Activated CD8-positive, alpha-beta memory T cell treated with anti-CD3 and anti-CD28 coated beads for 36 hours (primary cell): Measurements from ENCODE around the gene KRT83. TPM values are rescaled to one million over a fixed set of nuclear protein-coding genes. Genes with fewer than 3 reads are reported as not detected.

ENCODE experiments used
- CTCF ChIA-PET: fragments of 350-600 bp; sonication (Branson Sonifier 250); formaldehyde crosslinking; loops from one replicate; lab custom pipeline; 2021; ENCODE audit warnings: antibody characterized with exemption; lab: Charles Lee
- POLR2A ChIA-PET: fragments of 350-600 bp; sonication (Branson Sonifier 250); formaldehyde crosslinking; loops from one replicate; lab custom pipeline; 2021; ENCODE audit warnings: antibody characterized with exemption; lab: Charles Lee
- total RNA-seq, 2 experiments: library from RNA; stranded (reverse); gene quantifications; one replicate each; pipeline ENCODE4 v1.2.3, GENCODE V29; 2021

KRT83 gene
- not detected for total RNA-seq

- CTCF ChIA-PET: no interaction called here
- POLR2A ChIA-PET: no interaction called here
These were observed at the start of gene KRT83 for GRCh38 chr12:52320784-52321400. Gene KRT83, minus strand, starts transcription at chr12:52321398. Its CDS starts 63 bp downstream, at chr12:52321335.

DNA sequence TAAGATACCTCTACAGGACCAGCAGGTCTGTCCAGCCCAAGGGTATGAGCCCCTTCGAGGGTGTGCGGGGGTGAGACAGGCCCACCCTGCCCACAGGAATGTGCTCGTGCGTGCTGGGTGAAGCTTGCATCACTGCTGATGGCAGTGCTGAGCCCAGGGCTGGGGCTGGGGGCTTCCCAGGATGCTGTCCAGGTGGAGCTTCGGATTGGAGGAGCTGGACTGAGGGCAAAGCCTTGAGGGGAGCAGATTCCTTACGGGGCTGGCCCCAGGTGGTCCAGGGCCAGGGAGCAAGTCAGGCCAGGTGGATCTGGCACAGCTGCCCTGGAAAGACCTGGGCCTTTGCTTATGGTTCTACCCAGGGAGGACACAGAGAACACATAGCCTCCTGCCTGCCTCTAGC, 48.6 kb upstream of the KRT83 start:
- ChIA-PET CTCF (no interaction called here), POLR2A (no interaction called here)

- ChIA-PET CTCF (no interaction called here), POLR2A (no interaction called here)
These were observed 48.0 kb upstream of the KRT83 start for GRCh38 chr12:52369211-52369610.

DNA sequence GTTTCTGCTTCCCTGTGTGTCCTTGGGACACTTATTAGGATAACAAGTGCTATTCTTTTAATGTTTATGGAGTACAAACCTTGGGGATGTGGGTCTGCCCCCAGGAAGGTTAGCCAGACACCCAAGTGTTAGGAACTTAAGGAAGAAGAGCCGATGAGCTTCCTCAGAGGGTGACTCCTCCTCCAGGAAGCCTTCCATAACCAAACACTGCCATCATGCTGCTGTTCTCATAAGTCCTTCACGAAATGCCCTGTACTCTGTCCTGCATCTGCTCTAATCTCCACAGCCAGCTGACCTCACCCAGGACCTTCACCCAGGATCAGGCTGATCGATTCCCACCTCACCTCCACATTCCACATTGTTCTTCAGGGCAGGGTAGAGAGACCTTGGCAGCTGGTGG, 47.3 kb upstream of the KRT83 start:
- POLR2A ChIA-PET: no interaction called here
- CTCF ChIA-PET: no interaction called here

GRCh38 chr12:52367876-52368275, 46.7 kb upstream of the KRT83 start:
- CTCF ChIA-PET: no interaction called here
- POLR2A ChIA-PET: no interaction called here

GRCh38 chr12:52366738-52367485, 45.7 kb upstream of the KRT83 start, which contains the start of gene KRT85:
Gene KRT85, minus strand, starts transcription at chr12:52367481. Its CDS starts 76 bp downstream, at chr12:52367405.
- POLR2A ChIA-PET: no interaction called here
- CTCF ChIA-PET: no interaction called here

DNA sequence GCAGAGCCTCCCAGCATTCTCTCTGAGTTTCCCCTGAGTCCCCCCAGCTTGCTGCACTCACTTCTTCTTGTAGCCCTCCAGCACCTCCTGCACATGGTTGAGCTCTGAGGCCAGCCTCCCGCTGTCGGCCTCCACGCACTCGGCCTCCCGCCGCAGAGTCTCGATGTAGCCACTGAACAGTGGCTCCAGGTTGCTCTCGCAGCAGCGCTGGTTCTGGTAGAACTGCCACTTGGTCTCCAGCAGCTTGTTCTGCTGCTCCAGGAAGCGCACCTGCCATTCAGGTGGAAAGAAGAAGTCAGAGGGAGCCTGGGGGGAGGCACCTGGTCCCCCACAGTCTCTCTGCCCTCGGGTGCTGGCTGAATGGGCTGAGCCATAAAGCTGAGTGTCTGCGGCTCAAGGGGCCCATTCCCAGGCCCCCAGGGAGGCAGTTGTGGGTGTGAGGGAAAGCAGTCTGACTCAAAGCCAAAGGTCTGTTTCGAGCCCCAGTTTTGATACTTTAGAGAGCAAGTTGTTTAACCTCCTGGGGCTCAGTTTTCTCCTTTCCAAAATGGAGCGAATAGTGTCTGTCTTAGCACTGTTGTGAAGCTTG, 43.8 kb upstream of the KRT83 start:
- POLR2A ChIA-PET: no interaction called here
- CTCF ChIA-PET: interaction anchor here (0.6 to 1.8 kb wide), 2 partner anchors 109 to 515 kb away, joined by 3 to 6 read pairs; no protein-coding TSS in a partner anchor

GRCh38 chr12:52364061-52364460, 42.9 kb upstream of the KRT83 start:
- ChIA-PET POLR2A (no interaction called here), CTCF (interaction anchor here (0.6 to 1.8 kb wide), 2 partner anchors 516 to 521 kb away, joined by 3 to 6 read pairs; no protein-coding TSS in a partner anchor)

DNA sequence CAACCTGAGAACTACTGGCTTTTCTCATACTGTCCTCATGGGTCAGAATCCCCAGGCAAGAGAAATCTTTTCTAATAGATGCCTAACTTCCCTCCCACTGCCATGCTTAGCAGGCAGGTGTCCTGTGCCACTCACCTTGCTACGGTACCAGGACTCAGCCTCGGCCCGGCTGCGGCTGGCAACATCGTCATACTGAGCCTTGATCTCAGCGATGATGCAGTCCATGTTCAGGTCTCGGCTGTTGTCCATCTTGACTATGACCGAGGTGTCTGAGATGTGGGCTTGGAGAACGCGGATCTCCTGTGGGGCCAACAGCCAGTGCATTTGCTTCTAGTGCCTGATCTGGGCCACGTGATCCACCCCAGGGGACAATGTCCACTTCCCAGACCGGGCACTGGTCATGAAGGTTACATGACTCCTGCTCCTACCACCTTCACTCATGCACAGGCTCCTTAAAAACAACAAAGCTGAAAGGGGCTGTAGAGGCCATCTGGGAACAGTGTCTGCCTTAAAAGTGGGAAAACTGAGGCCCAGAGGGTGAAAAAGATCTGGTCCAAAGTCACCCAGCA, 42.0 kb upstream of the KRT83 start:
- CTCF ChIA-PET: no interaction called here
- POLR2A ChIA-PET: no interaction called here

- POLR2A ChIA-PET: no interaction called here
- CTCF ChIA-PET: interaction anchor here (0.7 to 1.7 kb wide), 2 partner anchors 34 to 518 kb away, joined by 3 to 4 read pairs; no protein-coding TSS in a partner anchor
These were observed 41.0 kb upstream of the KRT83 start for GRCh38 chr12:52362118-52362726.

GRCh38 chr12:52361553-52361952, 40.4 kb upstream of the KRT83 start:
- CTCF ChIA-PET: interaction anchor here (0.7 to 1.7 kb wide), 2 partner anchors 34 to 519 kb away, joined by 3 to 4 read pairs; no protein-coding TSS in a partner anchor
- POLR2A ChIA-PET: no interaction called here

GRCh38 chr12:52360663-52361271, 39.6 kb upstream of the KRT83 start:
- POLR2A ChIA-PET: no interaction called here

DNA sequence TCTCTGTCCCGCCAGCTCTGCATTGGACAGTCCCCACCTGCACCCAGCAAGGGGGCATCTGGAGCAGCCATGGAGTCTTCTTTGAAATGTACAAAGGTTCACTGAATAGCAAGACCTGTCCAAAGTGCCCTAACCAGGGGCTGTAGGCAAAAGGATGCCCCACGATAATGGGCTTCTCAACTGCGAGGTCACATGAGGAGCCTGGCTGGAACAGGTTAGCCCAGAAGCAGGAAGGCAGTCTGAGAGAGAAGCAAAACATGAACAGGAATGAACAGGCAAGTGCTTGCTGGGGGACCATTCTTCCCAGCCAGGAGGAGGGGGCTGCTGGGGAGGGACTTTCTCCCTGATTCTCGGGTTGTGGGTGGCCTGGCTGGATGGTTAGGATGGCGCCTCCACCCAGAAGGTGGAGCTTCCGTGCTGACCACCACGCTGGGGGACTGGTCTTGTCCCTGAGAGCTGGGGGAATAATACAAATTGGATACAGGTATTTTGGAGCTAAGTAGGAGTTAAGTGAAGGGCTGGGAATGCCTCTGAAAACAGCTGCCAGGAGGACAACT, 39.0 kb upstream of the KRT83 start:
- ChIA-PET POLR2A (no interaction called here), CTCF (no interaction called here)

More at GRCh38 chr12:52360663-52361271, 39.6 kb upstream of the KRT83 start:
- CTCF ChIA-PET: no interaction called here

GRCh38 chr12:52359621-52360061, 38.4 kb upstream of the KRT83 start:
- CTCF ChIA-PET: interaction anchor here (1.3 kb wide), 1 partner anchor 203 kb away, joined by 3 read pairs; no protein-coding TSS in a partner anchor
- POLR2A ChIA-PET: no interaction called here

GRCh38 chr12:52358575-52359350, 37.6 kb upstream of the KRT83 start:
- CTCF ChIA-PET: interaction anchor here (0.7 to 1.3 kb wide), 2 partner anchors 14 to 202 kb away, joined by 3 to 4 read pairs; no protein-coding TSS in a partner anchor
- POLR2A ChIA-PET: interaction anchor here (0.6 kb wide), 1 partner anchor 484 kb away, joined by 3 read pairs; no protein-coding TSS in a partner anchor

DNA sequence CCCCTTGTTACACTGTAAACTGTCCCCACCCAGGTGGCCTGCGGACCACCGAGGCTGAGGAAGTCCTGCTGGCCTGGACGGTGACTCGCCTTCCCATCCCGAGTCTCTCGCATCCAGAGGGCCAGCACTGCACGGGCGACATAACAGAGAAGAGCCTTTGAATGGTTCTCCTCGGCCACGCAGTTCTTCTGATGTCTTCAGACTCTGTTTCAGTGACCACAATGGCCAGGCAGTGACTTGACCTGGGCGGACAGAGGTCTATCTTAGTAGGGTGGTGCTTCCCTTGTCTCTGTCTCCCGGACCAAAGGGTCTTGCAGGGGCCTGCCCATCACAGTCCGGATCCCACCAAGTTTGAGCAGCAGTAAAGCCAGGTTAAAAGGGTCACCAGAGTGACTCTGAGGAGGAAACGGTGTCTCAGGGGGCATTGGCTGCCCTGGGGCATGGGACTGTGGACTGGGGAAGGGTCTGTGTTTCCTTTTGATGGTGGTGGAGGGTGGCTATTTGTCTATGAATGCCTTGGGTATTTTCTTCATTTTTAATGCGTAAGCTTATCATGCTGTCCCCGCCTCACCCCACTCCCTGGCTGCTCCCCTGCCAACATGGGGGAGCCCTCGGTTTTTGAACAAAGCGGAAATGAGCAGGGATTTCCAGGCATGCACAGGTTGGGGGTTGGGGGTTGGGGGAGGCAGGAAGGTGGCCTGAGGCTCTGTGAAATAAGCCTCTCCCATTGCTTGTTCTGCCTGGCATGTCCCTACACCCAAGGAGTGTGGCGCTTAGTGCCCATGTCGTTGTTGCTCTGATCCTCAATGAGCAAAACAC, 35.8 kb upstream of the KRT83 start:
- ChIA-PET CTCF (no interaction called here), POLR2A (no interaction called here)
